ENCODE measurements around the gene SULT4A1. TPM values are rescaled to one million over a fixed set of nuclear protein-coding genes. Genes with fewer than 3 reads are reported as not detected.

Gene SULT4A1
- polyA plus RNA-seq, 3 donors = not detected

- no peak for DNase-seq
- Mint-ChIP-seq H3K4me3 (no peak overlapping the region), H3K9me3 (peaks cover 0 to 2% (median 0%) of the 10 kb centered on the region in 7 donors), H3K27ac (no peak overlapping the region), H3K27me3 (ENCODE audit: low read depth in 3 of 3) (peaks cover 4 to 21% (median 8%) of the 10 kb centered on the region in 3 donors), H3K4me1 (no peaks in the 10 kb centered on the region), H3K36me3 (no peaks in the 10 kb centered on the region)
- intact Hi-C loops (cut with micrococcal nuclease) = no loop called here
- Histone ChIP-seq H4K20me1 (ENCODE audit: insufficient read depth, low read length) (no peaks in the 10 kb centered on the region), H3K4me1 (ENCODE audit: control insufficient read depth in 1 of 2, insufficient read depth in 2 of 2, low read length in 2 of 2) (no peaks in the 10 kb centered on the region), H3K4me2 (replicated peaks; ENCODE audit: extremely low read depth, low read length, poor library complexity, severe bottlenecking) (no peak overlapping the region), H3K9me3 (replicated peaks in 1 of 2; ENCODE audit: control insufficient read depth in 1 of 2, insufficient read depth in 1 of 2, low read length in 2 of 2) (no peaks in the 10 kb centered on the region), H2AFZ (ENCODE audit: insufficient read depth, low read depth, low read length, poor library complexity, severe bottlenecking) (no peak overlapping the region), H3K9ac (ENCODE audit: insufficient read depth, low read length, poor library complexity, severe bottlenecking) (no peak overlapping the region), H3K36me3 (replicated peaks in 1 of 2; ENCODE audit: control insufficient read depth in 1 of 2, insufficient read depth in 2 of 2, low read length in 2 of 2) (no peaks in the 10 kb centered on the region), H3K27ac (ENCODE audit: low read depth in 1 of 2, low read length in 2 of 2) (no peak overlapping the region), H3K79me2 (ENCODE audit: insufficient read depth, low read length) (no peaks in the 10 kb centered on the region), H3K4me3 (replicated peaks in 1 of 3; ENCODE audit: low read depth in 2 of 3, low read length in 3 of 3) (no peak overlapping the region), H3K27me3 (ENCODE audit: control insufficient read depth in 2 of 2, insufficient read depth in 2 of 2, low read length in 2 of 2) (no peaks in the 10 kb centered on the region)
- WGBS (ENCODE audit: insufficient coverage) = 93% methylated on average over 11 of the region's 18 CpGs
- TF ChIP-seq CTCF (IDR thresholded peaks at IDR 0.05) = no peak
Observed at GRCh38 chr22:43832393-43833265, 29.7 kb downstream of the SULT4A1 start.

- DNase-seq = no peak
- no peak for TF ChIP-seq CTCF (IDR thresholded peaks at IDR 0.05)
- WGBS (ENCODE audit: insufficient coverage) = 96% methylated on average over 24 of the region's 33 CpGs
Observed at GRCh38 chr22:43831561-43832392, 30.5 kb downstream of the SULT4A1 start.

More at GRCh38 chr22:43831561-43832392, 30.5 kb downstream of the SULT4A1 start:
- Mint-ChIP-seq H3K27me3 (ENCODE audit: low read depth in 3 of 3) (peaks cover 4 to 20% (median 6%) of the 10 kb centered on the region in 3 donors), H3K9me3 (peaks cover 0 to 2% (median 0%) of the 10 kb centered on the region in 7 donors), H3K4me1 (no peaks in the 10 kb centered on the region), H3K4me3 (no peak overlapping the region), H3K27ac (no peak overlapping the region), H3K36me3 (no peaks in the 10 kb centered on the region)
- Histone ChIP-seq H3K79me2 (ENCODE audit: insufficient read depth, low read length) (no peaks in the 10 kb centered on the region), H3K4me2 (replicated peaks; ENCODE audit: extremely low read depth, low read length, poor library complexity, severe bottlenecking) (no peak overlapping the region), H2AFZ (ENCODE audit: insufficient read depth, low read depth, low read length, poor library complexity, severe bottlenecking) (no peak overlapping the region), H3K4me1 (ENCODE audit: control insufficient read depth in 1 of 2, insufficient read depth in 2 of 2, low read length in 2 of 2) (no peaks in the 10 kb centered on the region), H3K36me3 (replicated peaks in 1 of 2; ENCODE audit: control insufficient read depth in 1 of 2, insufficient read depth in 2 of 2, low read length in 2 of 2) (no peaks in the 10 kb centered on the region), H3K4me3 (replicated peaks in 1 of 3; ENCODE audit: low read depth in 2 of 3, low read length in 3 of 3) (no peak overlapping the region), H3K9ac (ENCODE audit: insufficient read depth, low read length, poor library complexity, severe bottlenecking) (no peak overlapping the region), H3K27ac (ENCODE audit: low read depth in 1 of 2, low read length in 2 of 2) (no peak overlapping the region), H3K9me3 (replicated peaks in 1 of 2; ENCODE audit: control insufficient read depth in 1 of 2, insufficient read depth in 1 of 2, low read length in 2 of 2) (no peaks in the 10 kb centered on the region), H3K27me3 (ENCODE audit: control insufficient read depth in 2 of 2, insufficient read depth in 2 of 2, low read length in 2 of 2) (no peaks in the 10 kb centered on the region), H4K20me1 (ENCODE audit: insufficient read depth, low read length) (no peaks in the 10 kb centered on the region)
- intact Hi-C loops (cut with micrococcal nuclease) = no loop called here
